D721Med (cell line): ENCODE measurements around the gene TSPEAR.

Source experiments
- DNase-seq: peaks from one replicate; pipeline ENCODE4 v3.0.0; 2011; ENCODE audit warnings: low spot score; ENCODE audit not compliant: insufficient read length
- FAIRE-seq: peaks from 2 replicates; lab custom pipeline; 2011; peaks lifted over from hg19 to GRCh38; lab: Jason Lieb, UNC
- TF ChIP-seq, protein P1 (sequence below): IDR thresholded peaks from 2 replicates; pipeline ENCODE4 v1.5.1; 2012; ENCODE audit warnings: mild to moderate bottlenecking, control low read depth; ENCODE audit not compliant: insufficient read depth; ENCODE audit errors: missing control alignments

TSPEAR gene

DNA sequence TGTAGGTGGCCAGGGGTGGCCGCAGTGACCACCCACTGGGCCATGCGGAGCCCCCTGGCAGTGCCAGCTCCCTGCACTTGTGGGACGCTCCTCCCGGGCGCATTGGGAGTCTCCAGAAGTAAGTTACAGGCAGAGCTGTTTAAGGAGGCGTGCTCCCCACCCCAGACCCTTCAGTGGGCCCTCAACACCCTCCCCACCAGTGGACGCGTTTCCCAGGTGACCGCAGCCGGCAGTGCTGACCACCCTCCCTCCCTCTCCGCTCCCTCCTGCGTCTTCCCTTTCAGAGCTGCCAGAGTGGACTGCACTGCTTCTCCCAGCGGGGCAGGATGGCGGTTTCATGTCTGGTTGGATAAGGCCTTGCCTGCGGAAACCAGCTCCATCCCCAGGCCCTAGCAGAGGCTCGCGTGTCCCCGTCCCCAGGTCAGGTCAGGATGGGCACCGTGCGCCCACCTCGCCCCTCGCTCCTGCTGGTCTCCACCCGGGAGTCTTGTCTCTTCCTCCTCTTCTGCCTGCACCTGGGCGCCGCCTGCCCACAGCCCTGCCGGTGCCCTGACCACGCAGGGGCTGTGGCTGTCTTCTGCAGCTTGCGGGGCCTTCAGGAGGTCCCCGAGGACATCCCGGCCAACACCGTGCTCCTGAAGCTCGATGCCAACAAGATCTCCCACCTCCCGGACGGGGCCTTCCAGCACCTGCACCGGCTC is 255.0 kb downstream of the TSPEAR start:
- FAIRE-seq (no peak), DNase-seq (no peak)

DNA sequence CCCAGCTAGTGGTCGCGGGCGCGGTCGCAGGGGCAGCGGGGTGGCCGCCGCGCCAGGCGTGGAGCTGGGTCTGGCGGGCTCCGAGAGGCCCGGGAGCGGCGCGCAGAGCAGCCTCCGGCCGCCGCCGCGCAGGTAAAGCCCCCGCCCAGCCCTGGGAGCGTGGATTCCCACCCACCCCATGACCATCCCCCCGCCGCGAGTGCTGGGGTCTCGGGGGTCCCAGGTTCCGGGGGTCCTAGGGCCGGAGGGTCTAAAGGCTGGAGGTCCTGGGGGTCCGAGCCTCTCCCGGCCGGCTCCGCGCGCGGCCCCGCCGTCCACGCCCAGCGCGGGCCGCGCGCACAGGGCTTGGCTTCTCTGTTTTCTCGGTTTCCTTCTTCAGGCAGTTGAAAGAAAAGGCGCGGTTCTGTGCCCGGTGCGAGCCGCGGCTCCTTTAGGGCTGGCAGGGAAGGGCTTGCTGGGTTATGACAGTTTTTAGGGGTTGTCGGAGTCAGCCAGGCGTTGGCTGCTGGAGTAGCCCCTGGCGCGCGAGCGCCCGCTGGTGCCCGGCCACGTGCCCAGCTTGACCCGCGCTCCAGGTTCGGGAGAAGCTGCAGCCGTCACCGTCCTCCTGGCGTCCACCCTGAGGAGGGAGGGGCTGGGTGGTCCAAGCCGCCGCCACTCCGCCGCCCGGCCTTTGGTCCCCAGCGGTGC is 255.7 kb downstream of the TSPEAR start:
- FAIRE-seq (no peak), DNase-seq (peak; percentile 39)
- TF ChIP-seq, protein P1, sequence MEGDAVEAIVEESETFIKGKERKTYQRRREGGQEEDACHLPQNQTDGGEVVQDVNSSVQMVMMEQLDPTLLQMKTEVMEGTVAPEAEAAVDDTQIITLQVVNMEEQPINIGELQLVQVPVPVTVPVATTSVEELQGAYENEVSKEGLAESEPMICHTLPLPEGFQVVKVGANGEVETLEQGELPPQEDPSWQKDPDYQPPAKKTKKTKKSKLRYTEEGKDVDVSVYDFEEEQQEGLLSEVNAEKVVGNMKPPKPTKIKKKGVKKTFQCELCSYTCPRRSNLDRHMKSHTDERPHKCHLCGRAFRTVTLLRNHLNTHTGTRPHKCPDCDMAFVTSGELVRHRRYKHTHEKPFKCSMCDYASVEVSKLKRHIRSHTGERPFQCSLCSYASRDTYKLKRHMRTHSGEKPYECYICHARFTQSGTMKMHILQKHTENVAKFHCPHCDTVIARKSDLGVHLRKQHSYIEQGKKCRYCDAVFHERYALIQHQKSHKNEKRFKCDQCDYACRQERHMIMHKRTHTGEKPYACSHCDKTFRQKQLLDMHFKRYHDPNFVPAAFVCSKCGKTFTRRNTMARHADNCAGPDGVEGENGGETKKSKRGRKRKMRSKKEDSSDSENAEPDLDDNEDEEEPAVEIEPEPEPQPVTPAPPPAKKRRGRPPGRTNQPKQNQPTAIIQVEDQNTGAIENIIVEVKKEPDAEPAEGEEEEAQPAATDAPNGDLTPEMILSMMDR = peak; percentile 16

More for the DNA sequence above, 255.0 kb downstream of the TSPEAR start:
- TF ChIP-seq, protein P1 = no peak

DNA sequence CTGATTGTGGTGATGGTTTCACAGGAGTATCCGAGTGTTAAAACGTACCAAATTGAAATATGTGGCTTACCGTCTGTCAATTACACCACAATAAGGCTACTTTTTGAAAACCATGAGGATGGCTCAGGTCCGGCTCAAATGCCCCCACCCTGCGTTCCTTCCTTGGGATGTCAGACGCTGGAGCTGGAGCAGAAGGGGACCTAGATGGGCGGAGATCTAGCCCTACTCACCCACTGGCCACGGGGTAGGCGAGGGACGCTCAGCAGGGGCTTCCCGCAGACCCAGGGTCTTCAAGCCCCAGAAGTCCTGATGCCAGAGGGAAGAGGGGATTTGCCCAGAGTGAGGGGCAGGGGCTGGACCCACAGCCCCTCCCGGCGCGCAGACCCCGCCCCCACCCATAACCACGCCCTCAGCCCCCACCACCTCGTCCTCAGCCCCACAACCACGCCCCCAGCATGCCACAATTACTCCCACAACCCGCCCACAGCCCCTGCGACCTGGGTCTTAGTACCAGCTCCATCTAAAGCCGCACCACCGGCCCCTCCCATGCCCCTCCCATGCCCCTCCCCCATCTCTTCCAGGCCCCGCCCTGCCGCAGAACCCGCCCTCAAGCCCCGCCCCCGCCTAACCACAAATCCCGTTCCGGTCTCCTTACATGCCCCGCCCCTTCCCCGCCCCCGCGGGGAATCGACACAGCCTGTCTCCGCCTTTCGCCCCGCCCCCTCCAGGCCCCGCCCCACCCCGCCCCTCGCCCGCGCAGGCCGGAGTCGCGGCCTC is 256.4 kb downstream of the TSPEAR start, which contains the start of gene LRRC3:
Gene LRRC3 (plus strand): TSS at position 764 of the 777 bp plus-strand sequence. CDS start 1,135 bp downstream, outside the sequence.
- TF ChIP-seq, protein P1 = no peak
- FAIRE-seq (no peak), DNase-seq (peak; percentile 95)

DNA sequence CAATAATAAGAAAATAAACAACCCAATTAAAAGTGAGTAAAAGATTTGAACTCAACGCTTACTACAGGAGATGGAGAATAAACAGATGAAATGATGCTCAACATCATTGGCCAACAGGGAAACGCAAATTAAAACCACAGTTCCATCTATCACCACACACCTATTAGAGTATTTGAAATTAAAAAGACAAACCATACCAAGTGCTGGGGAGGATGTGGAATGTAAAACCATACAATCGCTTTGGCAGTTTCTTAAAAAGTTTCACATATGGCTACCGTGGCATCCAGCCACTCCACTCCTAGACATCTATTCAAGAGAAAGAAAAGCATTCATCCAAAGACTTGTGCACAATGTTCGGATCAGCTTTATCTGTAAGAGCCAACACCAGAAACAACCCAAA is 257.3 kb downstream of the TSPEAR start:
- TF ChIP-seq, protein P1 = no peak
- no peak for DNase-seq
- no peak for FAIRE-seq

DNA sequence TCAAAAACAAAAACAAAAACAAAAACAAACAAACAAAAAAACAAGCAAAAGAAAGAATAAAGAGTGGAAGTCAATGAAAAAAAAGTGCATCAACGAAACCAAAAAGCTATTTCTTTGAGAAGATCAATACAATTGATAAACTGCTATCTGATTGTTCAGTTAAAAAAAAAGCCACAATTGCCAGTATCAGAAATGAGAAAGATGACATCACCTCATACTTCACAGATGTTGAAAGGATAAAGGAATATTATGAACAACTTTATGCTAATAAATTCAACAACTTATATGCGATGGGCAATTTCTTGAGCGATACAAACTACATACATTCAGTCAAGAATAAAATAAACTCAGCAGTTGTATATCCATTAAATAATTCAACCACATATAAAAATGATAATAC is 258.3 kb downstream of the TSPEAR start:
- TF ChIP-seq, protein P1 = no peak
- FAIRE-seq (no peak), DNase-seq (no peak)

DNA sequence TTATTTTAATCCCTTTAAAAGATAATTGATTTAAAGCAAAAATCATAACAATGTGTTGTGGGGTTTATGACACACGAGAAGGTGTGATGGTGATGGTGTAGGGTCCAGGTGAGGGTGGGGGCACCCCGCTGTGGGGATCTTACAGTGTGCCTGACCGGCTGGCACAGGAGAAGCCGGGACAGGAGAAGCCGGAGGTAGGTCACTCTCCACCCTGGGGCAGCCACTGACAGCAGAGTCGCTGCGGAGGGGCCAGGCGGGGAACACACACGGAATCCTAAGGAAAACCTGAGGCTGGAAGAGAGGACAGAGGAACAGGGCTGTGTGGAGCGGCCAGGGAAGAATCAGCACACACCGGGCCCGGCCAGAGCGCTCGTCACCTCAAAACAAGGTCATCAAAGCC is 260.4 kb downstream of the TSPEAR start:
- FAIRE-seq (no peak), DNase-seq (no peak)
- TF ChIP-seq, protein P1 = no peak
